ENCODE results near the gene POLR2A.
"Not testable (repeated sequence)": the region's sequence is repeated elsewhere in the genome, so short reads cannot be mapped to it uniquely, and the experiment has no call there.

The POLR2A gene

GRCh38 chr17:7460850-7461660 lies 23.1 kb upstream of the POLR2A start:
- DNase-seq (ENCODE audit: low read depth): no peak

GRCh38 chr17:7462474-7463371 lies 21.4 kb upstream of the POLR2A start:
- DNase-seq (ENCODE audit: low read depth): no peak

- DNase-seq (ENCODE audit: low read depth): no peak
These were observed 20.8 kb upstream of the POLR2A start for GRCh38 chr17:7463372-7463846.

GRCh38 chr17:7464081-7464480 lies 20.1 kb upstream of the POLR2A start:
- DNase-seq (ENCODE audit: low read depth): no peak

- DNase-seq (ENCODE audit: low read depth): no peak
These were observed 18.4 kb upstream of the POLR2A start for GRCh38 chr17:7465597-7466275.

- no peak for DNase-seq (ENCODE audit: low read depth)
These were observed 17.9 kb upstream of the POLR2A start for GRCh38 chr17:7466318-7466638.

GRCh38 chr17:7466639-7467341 lies 17.4 kb upstream of the POLR2A start:
- peak; percentile 59 for DNase-seq (ENCODE audit: low read depth)

GRCh38 chr17:7467498-7467897 lies 16.7 kb upstream of the POLR2A start:
- DNase-seq (ENCODE audit: low read depth): no peak

- DNase-seq (ENCODE audit: low read depth): no peak
These were observed 15.9 kb upstream of the POLR2A start for GRCh38 chr17:7468290-7468689.

- DNase-seq (ENCODE audit: low read depth): no peak
These were observed 15.3 kb upstream of the POLR2A start for GRCh38 chr17:7468804-7469389.

- DNase-seq (ENCODE audit: low read depth): not testable (repeated sequence)
These were observed 14.3 kb upstream of the POLR2A start for GRCh38 chr17:7469843-7470242.

GRCh38 chr17:7470457-7470973 lies 13.7 kb upstream of the POLR2A start:
- DNase-seq (ENCODE audit: low read depth): not testable (repeated sequence)

GRCh38 chr17:7471729-7472128 lies 12.4 kb upstream of the POLR2A start:
- DNase-seq (ENCODE audit: low read depth): no peak

GRCh38 chr17:7474767-7475166 lies 9.4 kb upstream of the POLR2A start:
- not testable (repeated sequence) for DNase-seq (ENCODE audit: low read depth)

GRCh38 chr17:7475764-7476422 lies 8.3 kb upstream of the POLR2A start:
- no peak for DNase-seq (ENCODE audit: low read depth)

GRCh38 chr17:7476494-7476893 lies 7.7 kb upstream of the POLR2A start:
- DNase-seq (ENCODE audit: low read depth): peak; percentile 65

- no peak for DNase-seq (ENCODE audit: low read depth)
These were observed 7.2 kb upstream of the POLR2A start for GRCh38 chr17:7476951-7477350.

- peak; percentile 86 for DNase-seq (ENCODE audit: low read depth)
These were observed 6.5 kb upstream of the POLR2A start for GRCh38 chr17:7477392-7478275.
